Raji (cell line): Measurements from ENCODE around the gene APP.

Source experiments
- POLR2A ChIP-seq: IDR thresholded peaks from 2 replicates; pipeline ENCODE4 v1.6.1; 2011; ENCODE audit warnings: low read depth, low read length, control low read depth; ENCODE audit not compliant: insufficient read depth

Gene APP

DNA sequence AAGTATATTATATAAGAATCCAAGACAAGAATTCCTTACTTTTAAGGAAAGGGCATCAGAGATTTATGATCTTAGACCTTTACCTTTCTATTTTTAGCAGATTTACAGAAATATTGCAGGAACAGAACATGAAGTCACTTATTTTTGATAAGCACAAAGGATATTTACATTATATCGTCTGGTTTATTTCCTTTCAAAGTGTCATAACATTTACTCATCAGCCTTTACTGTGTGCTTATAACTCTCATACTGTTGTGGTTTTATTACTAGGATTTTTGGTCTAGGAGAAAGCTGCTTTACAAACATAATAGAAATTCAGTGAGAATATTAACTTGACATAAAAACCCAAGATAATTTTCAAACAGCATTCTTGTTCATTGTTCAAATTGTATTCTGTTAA is 47.6 kb downstream of the APP start:
- TF ChIP-seq POLR2A, result no peak

DNA sequence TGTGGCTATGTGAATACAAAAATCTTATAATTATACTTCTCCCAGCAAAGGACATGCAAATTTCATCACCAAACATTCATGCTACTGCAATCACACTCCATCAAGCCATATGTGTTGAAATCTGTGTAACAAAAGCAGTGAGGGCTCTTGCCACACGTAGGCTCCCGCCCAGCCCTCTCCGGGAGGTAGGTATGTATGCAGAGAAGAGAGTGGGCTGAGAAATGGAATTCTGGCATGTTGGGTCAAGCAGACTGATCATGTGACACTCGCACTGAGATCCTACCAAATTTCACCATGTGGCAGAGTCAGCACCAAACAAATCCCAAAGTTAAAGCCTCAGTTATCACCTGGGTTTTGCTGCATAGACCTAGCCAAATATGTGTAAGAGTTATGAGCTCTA is 49.7 kb downstream of the APP start:
- no peak for TF ChIP-seq POLR2A

DNA sequence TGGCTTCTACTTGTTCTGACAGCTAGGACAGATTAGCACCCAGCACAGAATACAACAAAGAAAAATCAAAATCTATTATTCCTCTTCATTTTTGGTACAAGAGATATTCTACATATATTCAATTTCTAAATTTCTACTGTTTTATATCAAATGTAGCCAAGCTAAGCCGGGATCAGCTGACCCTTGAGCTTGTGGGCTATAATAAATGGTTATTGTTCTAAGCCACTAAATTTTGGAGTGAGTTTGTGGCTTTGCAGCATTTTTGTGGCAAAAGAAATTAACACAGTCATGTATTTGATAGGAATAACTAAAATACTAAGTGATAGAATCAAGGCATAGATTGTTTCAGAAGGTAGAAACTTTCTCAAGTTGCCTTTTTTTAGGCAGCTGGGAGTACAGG is 50.7 kb downstream of the APP start:
- TF ChIP-seq POLR2A, result no peak

- no peak for TF ChIP-seq POLR2A
These were observed 51.5 kb downstream of the APP start for GRCh38 chr21:26118938-26119540.

DNA sequence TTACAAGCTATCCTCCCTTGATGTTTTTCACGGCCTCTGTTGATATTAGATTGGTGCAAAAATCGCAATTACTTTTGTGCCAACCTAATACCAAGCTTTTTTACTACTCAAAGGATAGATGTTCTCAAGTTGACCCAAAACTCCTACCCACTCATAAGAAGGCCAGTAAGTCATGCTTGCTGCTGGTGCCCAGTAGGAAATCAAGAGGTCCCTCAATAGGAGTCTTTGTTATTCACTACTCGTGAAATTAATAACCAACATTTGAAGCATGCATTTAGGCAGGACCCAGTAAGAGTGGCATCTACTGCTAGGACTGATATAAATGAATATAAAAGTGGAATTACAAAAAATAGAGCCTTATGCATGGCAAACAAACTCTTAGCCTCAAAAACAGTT is 52.6 kb downstream of the APP start:
- no peak for TF ChIP-seq POLR2A

DNA sequence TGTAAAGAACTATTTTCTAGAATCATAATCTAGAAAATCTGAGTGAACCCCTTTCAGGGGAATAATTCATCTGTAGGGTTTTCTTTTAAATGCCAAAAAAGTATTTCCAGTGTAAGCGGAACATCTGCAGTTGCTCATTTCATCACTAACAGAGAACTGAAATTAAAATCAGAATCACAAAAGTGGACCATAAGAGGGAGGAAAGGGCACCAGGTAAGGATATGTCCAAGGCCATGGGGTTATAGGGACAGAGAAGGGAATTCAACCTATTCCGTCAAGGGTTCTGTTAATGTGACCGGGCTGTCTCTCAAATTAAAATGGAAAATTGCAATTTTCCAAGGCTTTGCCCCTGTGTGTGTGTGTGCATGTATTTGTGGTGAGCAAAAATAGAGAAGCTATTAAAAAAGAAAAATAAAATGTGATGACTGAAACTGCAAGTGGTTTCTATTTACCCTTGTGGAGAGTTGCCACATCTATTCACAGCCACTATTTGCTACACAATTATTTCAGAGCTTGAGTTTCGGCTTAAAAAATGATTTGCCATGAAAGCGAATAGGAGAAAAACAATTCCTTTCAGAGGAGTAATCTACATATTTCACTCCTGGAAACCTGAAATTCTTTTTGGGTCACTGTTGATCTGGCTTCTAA is 53.1 kb downstream of the APP start:
- TF ChIP-seq POLR2A, result no peak

GRCh38 chr21:26116456-26117011 is 54.0 kb downstream of the APP start:
- no peak for TF ChIP-seq POLR2A

GRCh38 chr21:26115899-26116298 is 54.7 kb downstream of the APP start:
- TF ChIP-seq POLR2A, result no peak

- TF ChIP-seq POLR2A, result no peak
These were observed 55.3 kb downstream of the APP start for GRCh38 chr21:26115305-26115704.

GRCh38 chr21:26112975-26113374 is 57.6 kb downstream of the APP start:
- no peak for TF ChIP-seq POLR2A

DNA sequence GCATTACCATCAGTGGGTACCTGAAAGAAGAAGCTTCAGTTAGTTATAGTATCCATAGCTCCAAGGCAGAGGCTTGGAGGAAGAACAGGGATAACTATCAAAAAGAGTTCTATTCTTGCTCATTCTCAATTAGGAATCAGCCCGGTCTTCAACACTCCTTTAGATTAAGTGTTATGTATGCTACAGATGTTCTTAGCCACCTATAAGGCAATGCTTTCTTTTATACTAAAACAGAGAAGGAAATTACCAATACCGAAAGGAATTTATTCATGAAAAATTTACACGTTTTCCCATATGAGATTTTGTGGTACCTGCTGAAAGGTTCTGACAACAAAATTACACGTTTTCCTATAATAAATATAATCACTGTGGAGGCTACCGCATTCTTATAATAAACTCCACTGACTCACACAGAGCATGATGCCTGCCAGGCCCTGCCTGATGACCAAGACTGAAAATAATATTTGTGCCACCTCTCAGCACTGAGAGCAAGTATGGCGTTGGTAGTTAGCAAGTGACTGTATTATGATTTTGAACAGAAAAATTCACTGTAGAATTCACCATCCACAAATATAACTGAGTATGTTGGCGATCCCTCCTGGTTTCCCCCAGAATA is 58.3 kb downstream of the APP start:
- TF ChIP-seq POLR2A, result no peak

- TF ChIP-seq POLR2A, result no peak
These were observed 59.9 kb downstream of the APP start for GRCh38 chr21:26110715-26111114.

DNA sequence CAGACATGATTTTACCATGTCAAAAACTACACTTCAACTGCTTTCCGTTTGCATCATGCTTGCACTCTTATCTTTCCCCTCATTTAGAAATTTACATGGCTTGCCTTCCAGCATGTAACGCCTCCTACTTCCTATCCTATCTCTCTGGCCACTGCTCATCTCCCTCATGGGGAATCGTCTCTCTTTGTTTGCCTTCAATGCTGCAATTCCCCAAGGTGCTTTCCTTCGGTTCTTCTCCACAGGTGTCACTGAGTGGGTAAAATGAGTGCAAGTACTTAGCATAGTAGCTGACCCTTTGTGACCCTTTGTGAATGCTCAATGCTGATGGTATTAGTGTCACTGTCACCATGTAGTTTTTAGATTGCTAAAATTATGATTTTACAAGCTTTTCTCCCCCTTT is 63.1 kb downstream of the APP start:
- no peak for TF ChIP-seq POLR2A

GRCh38 chr21:26106562-26106961 is 64.0 kb downstream of the APP start:
- no peak for TF ChIP-seq POLR2A

DNA sequence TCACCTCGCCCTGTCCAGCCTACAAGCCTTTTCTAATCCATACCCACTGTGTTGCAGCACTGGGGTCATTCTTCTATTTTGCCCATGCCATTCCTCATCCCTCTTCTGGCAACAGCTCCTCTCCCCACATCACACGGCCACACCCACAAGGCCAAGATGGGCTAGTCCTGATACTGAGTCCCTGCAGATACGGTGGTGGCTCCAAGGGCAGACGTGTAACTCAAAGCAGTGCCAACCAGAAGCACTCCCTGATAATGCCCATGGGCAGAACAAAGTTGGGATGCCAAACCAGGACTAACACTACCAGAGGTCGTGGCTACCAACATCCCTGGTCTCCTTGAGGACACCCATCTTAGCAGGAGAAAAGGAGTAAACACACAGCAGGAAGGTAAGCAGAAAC is 64.8 kb downstream of the APP start:
- TF ChIP-seq POLR2A, result no peak

GRCh38 chr21:26100573-26100972 is 70.0 kb downstream of the APP start:
- TF ChIP-seq POLR2A, result no peak
